H9 (cell line): ENCODE data around the gene DTWD2. TPM values are rescaled to one million over a fixed set of nuclear protein-coding genes. Genes with fewer than 3 reads are reported as not detected.
A peak's percentile ranks its signal among the peaks of the same experiment; 100 is the strongest.

ENCODE experiments used
- DNase-seq: peaks from one replicate; pipeline ENCODE4 v3.0.0-alpha.2; 2017
- H2AFZ ChIP-seq: one replicate; pipeline ENCODE4 v1.6.1; 2013; ENCODE audit warnings: mild to moderate bottlenecking, low read length, control low read depth, moderate library complexity
- H2AK5ac ChIP-seq: 2 replicates; pipeline ENCODE4 v1.6.1; 2013; ENCODE audit warnings: low read length, control low read depth, mixed read lengths; ENCODE audit not compliant: insufficient read length
- H2BK120ac ChIP-seq: one replicate; pipeline ENCODE4 v1.6.1; 2013; ENCODE audit warnings: low read depth, mild to moderate bottlenecking, low read length, control low read depth, inconsistent platforms; ENCODE audit not compliant: poor library complexity, severe bottlenecking
- H2BK12ac ChIP-seq: 2 replicates; pipeline ENCODE4 v1.6.1; 2013; ENCODE audit warnings: low read length, control low read depth, mixed read lengths, low read depth; ENCODE audit not compliant: insufficient read length
- H2BK15ac ChIP-seq: 2 replicates; pipeline ENCODE4 v1.6.1; 2013; ENCODE audit warnings: low read depth, low read length, control low read depth
- H2BK20ac ChIP-seq: one replicate; pipeline ENCODE4 v1.6.1; 2013; ENCODE audit warnings: low read depth, mild to moderate bottlenecking, low read length, control low read depth, inconsistent platforms; ENCODE audit not compliant: poor library complexity, severe bottlenecking
- H2BK5ac ChIP-seq: 2 replicates; pipeline ENCODE4 v1.6.1; 2013; ENCODE audit warnings: low read length, control low read depth, mixed read lengths; ENCODE audit not compliant: insufficient read length
- H3K14ac ChIP-seq: 2 replicates; pipeline ENCODE4 v1.6.1; 2013; ENCODE audit warnings: low read length, control low read depth; ENCODE audit not compliant: insufficient read depth
- H3K18ac ChIP-seq: 2 replicates; pipeline ENCODE4 v1.6.1; 2013; ENCODE audit warnings: low read depth, mild to moderate bottlenecking, mixed read lengths, low read length, control low read depth; ENCODE audit not compliant: insufficient read length
- H3K23ac ChIP-seq: 2 replicates; pipeline ENCODE4 v1.6.1; 2013; ENCODE audit warnings: low read length, control low read depth, mixed read lengths, low read depth; ENCODE audit not compliant: insufficient read length
- H3K23me2 ChIP-seq: 2 replicates; pipeline ENCODE4 v1.6.1; 2013; ENCODE audit warnings: low read depth, mild to moderate bottlenecking, mixed read lengths, low read length, control low read depth; ENCODE audit not compliant: insufficient read length, poor library complexity, severe bottlenecking
- H3K27ac ChIP-seq: 2 replicates; pipeline ENCODE4 v1.5.1; 2013; ENCODE audit warnings: low read length, control low read depth, mixed read lengths, low read depth; ENCODE audit not compliant: insufficient read length
- H3K27me3 ChIP-seq: 2 replicates; pipeline ENCODE4 v1.6.1; 2013; ENCODE audit warnings: low read length, control low read depth, inconsistent platforms; ENCODE audit not compliant: insufficient read depth
- H3K4ac ChIP-seq: 2 replicates; pipeline ENCODE4 v1.6.1; 2013; ENCODE audit warnings: low read depth, mild to moderate bottlenecking, control low read depth, inconsistent platforms, low read length, moderate library complexity
- H3K4me1 ChIP-seq: 2 replicates; pipeline ENCODE4 v1.6.1; 2013; ENCODE audit warnings: low read length, control low read depth, inconsistent platforms; ENCODE audit not compliant: insufficient read depth
- H3K4me2 ChIP-seq: 2 replicates; pipeline ENCODE4 v1.6.1; 2013; ENCODE audit warnings: low read length, control low read depth, mixed read lengths; ENCODE audit not compliant: insufficient read length, insufficient read depth
- H3K56ac ChIP-seq: 2 replicates; pipeline ENCODE4 v1.6.1; 2013; ENCODE audit warnings: low read depth, mild to moderate bottlenecking, mixed read lengths, low read length, control low read depth; ENCODE audit not compliant: insufficient read length
- H3K79me1 ChIP-seq: 2 replicates; pipeline ENCODE4 v1.6.1; 2013; ENCODE audit warnings: low read depth, mild to moderate bottlenecking, moderate library complexity, low read length, control low read depth, inconsistent platforms; ENCODE audit not compliant: insufficient read depth, poor library complexity, severe bottlenecking
- H3K79me2 ChIP-seq: 2 replicates; pipeline ENCODE4 v1.6.1; 2013; ENCODE audit warnings: low read length, control low read depth, inconsistent platforms; ENCODE audit not compliant: insufficient read depth
- H3K9ac ChIP-seq: 2 replicates; pipeline ENCODE4 v1.6.1; 2013; ENCODE audit warnings: low read length, control low read depth, mixed read lengths; ENCODE audit not compliant: insufficient read length; ENCODE audit errors: extremely low read depth
- H3K9me3 ChIP-seq: one replicate; pipeline ENCODE4 v1.6.1; 2013; ENCODE audit warnings: low read depth, low read length, inconsistent platforms; ENCODE audit not compliant: control insufficient read depth
- H3T11ph ChIP-seq: one replicate; pipeline ENCODE4 v1.6.1; 2013; ENCODE audit warnings: mild to moderate bottlenecking, low read length, control low read depth, inconsistent platforms
- H4K20me1 ChIP-seq: one replicate; pipeline ENCODE4 v1.6.1; 2013; ENCODE audit not compliant: control insufficient read depth, insufficient read length, insufficient read depth
- H4K5ac ChIP-seq: 2 replicates; pipeline ENCODE4 v1.6.1; 2013; ENCODE audit warnings: low read depth, mild to moderate bottlenecking, mixed read lengths, low read length, control low read depth; ENCODE audit not compliant: insufficient read length
- H4K8ac ChIP-seq: replicated peaks from 2 replicates; pipeline ENCODE4 v1.6.1; 2013; ENCODE audit warnings: low read length, control low read depth, mixed read lengths, low read depth; ENCODE audit not compliant: insufficient read length
- H4K91ac ChIP-seq: 2 replicates; pipeline ENCODE4 v1.6.1; 2013; ENCODE audit warnings: low read depth, mild to moderate bottlenecking, moderate library complexity, mixed read lengths, low read length, control low read depth; ENCODE audit not compliant: insufficient read length
- H3K27ac Mint-ChIP-seq, 3 experiments: 2 replicates in 2 of 3; 3 replicates in 1 of 3; pipeline ENCODE4 v1.8.0; 2020 to 2021; ENCODE audit warnings: mixed read lengths in 3 of 3, mild to moderate bottlenecking in 1 of 3, moderate library complexity in 1 of 3
- H3K27me3 Mint-ChIP-seq: 2 replicates; pipeline ENCODE4 v1.8.0; 2021; ENCODE audit warnings: low read depth, mild to moderate bottlenecking, moderate library complexity, mixed read lengths
- H3K36me3 Mint-ChIP-seq, 3 experiments: 2 replicates in 2 of 3; 3 replicates in 1 of 3; pipeline ENCODE4 v1.8.0; 2020 to 2021; ENCODE audit warnings: low read depth in 3 of 3, mixed read lengths in 3 of 3; ENCODE audit not compliant: insufficient read depth in 1 of 3
- H3K4me1 Mint-ChIP-seq, 2 experiments: 2 replicates each; pipeline ENCODE4 v1.8.0; 2020; ENCODE audit warnings: mixed read lengths in 2 of 2
- H3K4me3 Mint-ChIP-seq, 2 experiments: 2 replicates in 1 of 2; 3 replicates in 1 of 2; pipeline ENCODE4 v1.8.0; 2020 to 2021; ENCODE audit warnings: mild to moderate bottlenecking in 2 of 2, mixed read lengths in 2 of 2, moderate library complexity in 1 of 2
- H3K9me3 Mint-ChIP-seq, 2 experiments: 2 replicates in 1 of 2; 3 replicates in 1 of 2; pipeline ENCODE4 v1.8.0; 2020; ENCODE audit warnings: mild to moderate bottlenecking in 2 of 2, mixed read lengths in 2 of 2, moderate library complexity in 1 of 2
- WGBS: extraction: QIAGEN DNeasy Blood & Tissue Kit; methylation state at CpG from one replicate; pipeline ENCODE4 v1.1.7; 2013; ENCODE audit warnings: missing lambda C conversion rate, low lambda C conversion rate, mixed read lengths; ENCODE audit not compliant: insufficient read length; ENCODE audit errors: extremely low coverage; 5-methylcytosine and 5-hydroxymethylcytosine counted together
- total RNA-seq: library from RNA; stranded (reverse); gene quantifications from 2 replicates; pipeline ENCODE4 v1.2.1, GENCODE V29; 2021
- TF ChIP-seq, protein P1 (sequence below): fragments of 200-600 bp; sonication (generic); conservative IDR thresholded peaks from 3 replicates; pipeline ENCODE4 v1.8.0; 2021; ENCODE audit warnings: antibody characterized with exemption, mild to moderate bottlenecking

The DTWD2 gene
- total RNA-seq, 1 experiment from 2014 or later = 10.8 TPM

DNA sequence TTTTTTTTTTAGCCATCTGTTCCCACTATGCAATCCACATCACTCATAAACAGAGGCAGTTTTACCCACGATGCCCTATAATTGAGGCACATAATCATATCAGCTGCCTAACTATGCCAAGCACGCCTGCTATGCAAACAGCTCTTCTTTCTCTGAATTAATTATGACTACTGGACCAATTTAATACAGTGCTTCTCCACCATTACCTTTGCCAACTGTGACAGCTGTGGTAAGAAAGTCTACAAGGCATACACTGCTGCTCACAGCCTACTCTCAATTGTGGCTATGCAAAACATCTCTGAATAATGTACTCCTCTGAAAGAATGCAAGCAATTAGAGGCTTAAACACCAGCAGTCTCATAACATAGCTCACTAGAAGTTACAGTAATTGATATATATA lies 97.1 kb downstream of the DTWD2 start:
- Histone ChIP-seq H4K8ac (no peak overlapping the region), H2BK15ac (no peak overlapping the region), H3K9me3 (no peaks in the 10 kb centered on the region), H4K20me1 (no peaks in the 10 kb centered on the region), H2AFZ (no peak overlapping the region), H3K9ac (no peak overlapping the region), H3K18ac (no peak overlapping the region), H3K79me2 (no peaks in the 10 kb centered on the region), H3K4me2 (no peak overlapping the region), H3K14ac (no peak overlapping the region), H3K23ac (no peak overlapping the region), H2BK20ac (no peak overlapping the region), H2BK12ac (no peak overlapping the region), H3K4me1 (peaks cover 3% of the 10 kb centered on the region), H2BK120ac (no peak overlapping the region), H3K56ac (no peak overlapping the region), H3K27me3 (no peaks in the 10 kb centered on the region), H3K23me2 (no peaks in the 10 kb centered on the region), H4K5ac (no peak overlapping the region), H3K4ac (no peak overlapping the region), H2AK5ac (no peak overlapping the region), H3K79me1 (no peaks in the 10 kb centered on the region), H3T11ph (no peak overlapping the region), H4K91ac (no peak overlapping the region), H3K27ac (no peak overlapping the region), H2BK5ac (no peak overlapping the region)
- DNase-seq = no peak
- Mint-ChIP-seq H3K27me3 (no peaks in the 10 kb centered on the region), H3K27ac (peak overlapping the region in 1 of 3 experiments; percentile 53; a peak in 1 of 7 replicates), H3K4me3 (no peak overlapping the region), H3K9me3 (no peaks in the 10 kb centered on the region), H3K36me3 (no peaks in the 10 kb centered on the region), H3K4me1 (peaks cover 4% of the 10 kb centered on the region in 2 experiments)
- WGBS = no CpG with 5 or more reads among the region's 2 CpGs
- TF ChIP-seq, protein P1, sequence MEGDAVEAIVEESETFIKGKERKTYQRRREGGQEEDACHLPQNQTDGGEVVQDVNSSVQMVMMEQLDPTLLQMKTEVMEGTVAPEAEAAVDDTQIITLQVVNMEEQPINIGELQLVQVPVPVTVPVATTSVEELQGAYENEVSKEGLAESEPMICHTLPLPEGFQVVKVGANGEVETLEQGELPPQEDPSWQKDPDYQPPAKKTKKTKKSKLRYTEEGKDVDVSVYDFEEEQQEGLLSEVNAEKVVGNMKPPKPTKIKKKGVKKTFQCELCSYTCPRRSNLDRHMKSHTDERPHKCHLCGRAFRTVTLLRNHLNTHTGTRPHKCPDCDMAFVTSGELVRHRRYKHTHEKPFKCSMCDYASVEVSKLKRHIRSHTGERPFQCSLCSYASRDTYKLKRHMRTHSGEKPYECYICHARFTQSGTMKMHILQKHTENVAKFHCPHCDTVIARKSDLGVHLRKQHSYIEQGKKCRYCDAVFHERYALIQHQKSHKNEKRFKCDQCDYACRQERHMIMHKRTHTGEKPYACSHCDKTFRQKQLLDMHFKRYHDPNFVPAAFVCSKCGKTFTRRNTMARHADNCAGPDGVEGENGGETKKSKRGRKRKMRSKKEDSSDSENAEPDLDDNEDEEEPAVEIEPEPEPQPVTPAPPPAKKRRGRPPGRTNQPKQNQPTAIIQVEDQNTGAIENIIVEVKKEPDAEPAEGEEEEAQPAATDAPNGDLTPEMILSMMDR = no peak
